GM12875 (cell line): ENCODE data around the gene NAV1.

Experiments used
- H3K4me3 ChIP-seq: one replicate; pipeline ENCODE4 v1.5.1; 2011; ENCODE audit warnings: low read depth, low read length, control low read depth
- CTCF ChIP-seq: IDR thresholded peaks from 2 replicates; pipeline ENCODE4 v1.5.1; 2011; ENCODE audit warnings: low read depth, mild to moderate bottlenecking, control low read depth, inconsistent platforms, low read length, moderate library complexity, borderline replicate concordance; ENCODE audit not compliant: insufficient read depth

The NAV1 gene

GRCh38 chr1:201535046-201535918, 3.6 kb upstream of the NAV1 start:
- H3K4me3 ChIP-seq, result no peak overlapping the region
- no peak for TF ChIP-seq CTCF

GRCh38 chr1:201535919-201536245, 3.0 kb upstream of the NAV1 start:
- no peak for TF ChIP-seq CTCF
- H3K4me3 ChIP-seq, result no peak overlapping the region

- H3K4me3 ChIP-seq, result no peak overlapping the region
Observed at GRCh38 chr1:201536558-201536957, 2.4 kb upstream of the NAV1 start.

GRCh38 chr1:201537028-201537427, 1.9 kb upstream of the NAV1 start:
- TF ChIP-seq CTCF, result no peak
- H3K4me3 ChIP-seq, result no peak overlapping the region

More at GRCh38 chr1:201536558-201536957, 2.4 kb upstream of the NAV1 start:
- no peak for TF ChIP-seq CTCF

- no peak for TF ChIP-seq CTCF
- no peak overlapping the region for H3K4me3 ChIP-seq
Observed at GRCh38 chr1:201537467-201537866, 1.5 kb upstream of the NAV1 start.

GRCh38 chr1:201537891-201538611, 876 bp upstream of the NAV1 start:
- no peak overlapping the region for H3K4me3 ChIP-seq
- no peak for TF ChIP-seq CTCF
